GDM1 (cell line): Measurements from ENCODE around the gene TNNI3K.

Experiments
- DNase-seq: peaks from one replicate; lab custom pipeline; 2025; lab: John Stamatoyannopoulos, UW

The TNNI3K gene

GRCh38 chr1:74395571-74395970 lies 160.4 kb downstream of the TNNI3K start:
- no peak for DNase-seq

GRCh38 chr1:74396462-74396861 lies 161.3 kb downstream of the TNNI3K start:
- DNase-seq = no peak

DNA sequence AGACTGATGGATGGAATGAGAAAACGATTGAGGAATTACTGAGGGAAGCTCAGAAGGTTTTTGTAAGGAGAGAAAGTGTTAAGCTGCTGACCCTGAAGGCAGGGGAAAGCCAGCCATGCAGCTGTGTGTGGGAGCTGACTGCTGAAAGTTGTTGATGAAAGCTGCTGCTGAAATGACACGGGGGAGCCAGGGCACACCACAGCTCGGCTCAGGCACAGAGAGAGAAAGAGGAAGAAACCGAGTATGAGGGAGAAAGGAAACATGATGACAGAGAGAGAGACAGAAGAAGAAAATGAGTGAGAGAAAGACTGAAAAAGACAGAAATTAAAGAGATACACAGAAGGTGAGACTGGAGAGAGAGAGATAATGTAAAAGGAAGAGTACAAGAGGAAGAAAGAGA lies 161.7 kb downstream of the TNNI3K start:
- DNase-seq = no peak

- no peak for DNase-seq
Observed at GRCh38 chr1:74399249-74399648, 164.1 kb downstream of the TNNI3K start.

DNA sequence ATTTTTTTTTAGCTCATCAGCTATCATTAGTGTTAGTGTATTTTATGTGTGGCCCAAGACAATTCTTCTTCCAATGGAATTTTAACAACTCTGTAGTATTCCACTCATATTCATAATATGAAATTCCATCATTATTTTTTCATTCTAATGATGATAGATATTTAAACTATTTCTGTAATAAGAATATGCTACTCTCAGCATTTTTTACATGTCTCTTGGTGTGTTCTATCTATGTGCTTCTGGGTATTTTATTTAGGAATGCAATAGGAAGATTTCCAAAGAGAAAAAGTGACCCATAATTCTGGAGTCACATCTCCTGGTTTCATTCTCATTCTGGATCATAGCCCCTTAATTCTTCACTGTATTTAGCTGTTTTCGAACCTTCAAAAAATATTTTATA lies 167.7 kb downstream of the TNNI3K start:
- no peak for DNase-seq

- no peak for DNase-seq
Observed at GRCh38 chr1:74403606-74404005, 168.4 kb downstream of the TNNI3K start.

GRCh38 chr1:74406759-74407158 lies 171.6 kb downstream of the TNNI3K start:
- DNase-seq = no peak

DNA sequence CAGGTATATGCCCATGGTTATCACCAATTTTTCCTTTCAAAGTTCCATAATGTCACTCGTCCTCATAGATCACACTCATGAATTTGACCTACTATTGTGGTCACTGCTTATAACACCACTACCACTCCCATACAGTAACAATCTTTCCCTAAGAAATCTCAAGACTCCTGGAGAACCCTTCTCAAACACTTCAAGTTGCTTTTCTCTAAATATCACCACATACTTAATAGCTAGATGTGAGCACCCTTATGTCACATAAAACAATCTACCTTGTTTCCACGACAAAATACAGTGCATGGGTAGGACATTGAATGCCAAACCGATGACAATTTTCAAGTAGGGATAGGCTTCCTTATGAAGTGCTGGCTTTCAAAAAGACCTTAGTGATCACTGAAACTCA lies 172.7 kb downstream of the TNNI3K start:
- DNase-seq = no peak

DNA sequence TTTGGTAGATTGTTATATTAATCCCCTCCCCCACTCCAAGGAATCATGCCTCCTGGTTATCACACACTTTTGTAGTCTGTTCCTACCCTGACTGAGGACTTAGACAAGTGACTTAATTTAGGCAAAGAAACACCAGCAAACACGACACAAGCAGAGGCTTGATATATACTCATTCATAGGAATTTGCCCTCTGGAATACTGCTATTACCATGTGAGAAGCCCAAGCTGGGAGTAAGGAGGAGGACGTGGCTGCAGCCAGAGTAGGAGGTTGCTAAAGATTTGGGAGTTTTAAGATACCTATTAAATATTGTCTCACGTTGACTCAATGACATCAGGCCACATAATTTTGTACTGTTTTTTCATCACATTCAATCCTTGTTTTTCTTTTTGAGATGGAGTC lies 177.1 kb downstream of the TNNI3K start:
- no peak for DNase-seq

GRCh38 chr1:74415935-74416334 lies 180.7 kb downstream of the TNNI3K start:
- no peak for DNase-seq

DNA sequence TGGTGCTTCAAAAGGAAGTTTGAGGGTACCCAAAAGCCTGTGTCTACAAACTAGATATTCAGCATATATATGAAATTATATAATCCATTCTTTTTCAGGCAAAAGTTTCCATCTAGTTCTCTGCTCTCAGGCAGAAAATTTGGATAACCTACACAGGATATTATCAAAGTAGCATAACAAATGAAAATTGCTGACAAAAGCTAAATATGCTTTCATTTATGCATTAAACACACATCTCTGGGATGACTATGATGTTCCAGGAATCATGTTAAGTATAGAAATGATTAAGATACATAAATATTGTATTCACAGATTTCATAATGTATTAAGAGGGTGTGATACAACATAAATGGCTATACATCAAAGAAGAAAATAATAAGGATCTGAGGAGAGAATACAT lies 184.4 kb downstream of the TNNI3K start:
- no peak for DNase-seq

GRCh38 chr1:74420467-74420866 lies 185.3 kb downstream of the TNNI3K start:
- no peak for DNase-seq

DNA sequence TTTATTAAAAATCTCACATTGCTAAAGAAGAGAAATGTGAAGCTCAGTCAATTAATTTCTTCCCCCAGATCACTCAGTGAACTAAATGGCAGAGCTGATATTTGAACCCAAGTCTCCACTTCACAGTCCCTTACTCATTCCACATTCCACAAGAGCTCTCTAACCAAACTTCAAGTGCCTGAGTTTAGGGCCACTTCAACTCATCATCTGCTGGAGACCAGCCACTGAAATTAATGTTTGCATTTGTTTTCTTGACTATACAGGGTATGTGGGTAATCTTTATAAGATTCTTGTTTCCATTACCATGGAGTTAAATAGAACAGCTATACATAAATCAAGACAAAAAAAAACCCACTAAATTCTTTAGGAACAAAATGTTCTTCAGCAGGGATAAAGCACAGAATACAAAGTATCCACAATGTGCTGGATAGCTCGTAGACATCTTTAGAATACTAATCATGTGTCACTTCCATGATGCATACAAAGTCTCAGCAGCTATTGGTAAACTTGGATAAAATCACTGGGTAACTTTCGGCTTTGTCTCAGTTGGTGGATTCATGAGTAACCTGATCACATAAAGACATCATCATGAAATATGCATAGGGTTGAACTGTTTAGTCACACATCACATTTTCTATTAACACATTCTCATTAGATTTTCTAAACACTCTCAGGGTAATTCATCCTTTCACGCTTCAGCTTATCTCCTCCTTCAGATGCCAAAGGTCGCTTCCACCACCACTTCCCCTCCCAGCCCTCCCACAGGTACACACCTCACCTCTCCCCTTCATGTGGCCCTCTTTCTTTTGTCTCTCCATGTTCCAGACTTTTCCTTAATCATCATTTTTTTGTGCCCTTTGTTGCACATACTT lies 187.5 kb downstream of the TNNI3K start:
- DNase-seq = no peak

- no peak for DNase-seq
Observed at GRCh38 chr1:74423471-74423870, 188.3 kb downstream of the TNNI3K start.

DNA sequence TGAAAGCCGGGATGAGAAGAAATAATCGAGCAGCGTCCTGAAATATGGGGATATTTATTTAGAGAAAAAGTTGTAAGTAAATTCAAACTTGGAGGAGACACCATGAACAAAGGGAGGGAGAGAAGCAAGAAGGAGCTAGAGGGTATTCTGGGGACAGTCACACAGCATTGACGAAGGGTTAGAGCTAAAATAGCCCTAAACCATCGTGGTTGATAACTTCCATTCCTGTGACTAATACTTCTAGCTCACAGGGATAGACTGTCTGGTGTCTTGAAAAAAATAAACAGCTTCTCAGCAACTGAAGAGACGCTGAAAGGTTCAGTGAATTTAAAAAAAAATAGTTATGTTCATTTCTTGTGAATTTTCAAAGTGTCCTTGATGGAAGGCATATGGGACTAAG lies 190.5 kb downstream of the TNNI3K start:
- no peak for DNase-seq

DNA sequence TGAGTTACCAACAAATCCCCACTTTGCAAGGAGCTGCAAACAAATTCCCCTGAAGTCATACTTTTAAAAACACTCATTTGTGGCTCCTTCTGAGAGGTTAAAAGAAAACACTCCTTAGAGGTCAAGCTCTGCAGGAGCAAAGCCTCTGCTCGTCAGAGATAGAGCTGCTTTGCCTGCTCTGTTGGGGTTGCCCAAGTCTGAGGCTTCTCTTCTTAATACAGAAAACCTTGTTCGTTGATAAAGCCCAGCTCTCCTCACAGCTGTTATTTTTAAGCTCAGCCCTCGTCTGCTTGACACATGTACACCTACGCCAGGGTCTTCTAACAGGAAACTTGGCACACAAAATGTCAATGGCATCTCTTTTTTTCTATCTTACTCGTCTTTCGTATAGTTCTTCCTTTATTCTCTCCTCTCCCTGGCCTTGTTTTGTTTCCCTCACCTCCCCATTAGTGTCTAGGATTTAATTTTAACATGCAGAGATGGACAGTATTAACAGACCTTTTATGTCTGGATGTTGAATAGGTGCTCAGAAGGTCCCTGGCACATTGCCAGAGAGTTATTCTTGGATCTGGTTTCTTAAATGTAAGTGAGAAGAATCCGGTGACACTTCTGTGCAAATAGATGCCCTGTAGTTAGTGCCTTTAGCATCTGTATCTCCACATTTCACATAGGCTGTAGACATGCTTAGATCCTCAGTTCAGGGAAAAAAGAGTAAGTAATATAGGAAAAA lies 191.2 kb downstream of the TNNI3K start:
- DNase-seq = no peak

- DNase-seq = no peak
Observed at GRCh38 chr1:74427681-74428080, 192.5 kb downstream of the TNNI3K start.

DNA sequence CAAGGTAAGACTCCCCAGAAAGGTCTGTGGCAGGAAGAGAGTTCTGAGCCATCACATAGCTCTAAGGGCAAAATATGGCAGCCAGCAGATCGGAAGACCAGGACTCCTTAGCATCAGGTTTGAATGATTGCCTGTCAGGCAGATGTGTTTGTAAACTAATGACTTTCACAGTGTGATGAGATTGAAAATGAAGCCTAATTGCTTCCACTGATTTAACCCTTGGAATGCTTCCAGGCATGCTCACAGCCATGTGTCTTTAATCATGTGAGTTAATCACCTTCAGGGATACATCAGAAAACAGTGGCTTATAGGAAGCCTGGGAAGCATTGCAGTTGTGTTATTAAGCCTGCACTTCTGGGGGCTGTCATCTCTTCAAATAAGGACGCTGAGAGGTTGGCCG lies 194.4 kb downstream of the TNNI3K start:
- no peak for DNase-seq

GRCh38 chr1:74430342-74430934 lies 195.3 kb downstream of the TNNI3K start:
- no peak for DNase-seq

- DNase-seq = no peak
Observed at GRCh38 chr1:74431531-74431930, 196.3 kb downstream of the TNNI3K start.

- DNase-seq = no peak
Observed at GRCh38 chr1:74432325-74432724, 197.1 kb downstream of the TNNI3K start.

- no peak for DNase-seq
Observed at GRCh38 chr1:74434321-74434720, 199.1 kb downstream of the TNNI3K start.

DNA sequence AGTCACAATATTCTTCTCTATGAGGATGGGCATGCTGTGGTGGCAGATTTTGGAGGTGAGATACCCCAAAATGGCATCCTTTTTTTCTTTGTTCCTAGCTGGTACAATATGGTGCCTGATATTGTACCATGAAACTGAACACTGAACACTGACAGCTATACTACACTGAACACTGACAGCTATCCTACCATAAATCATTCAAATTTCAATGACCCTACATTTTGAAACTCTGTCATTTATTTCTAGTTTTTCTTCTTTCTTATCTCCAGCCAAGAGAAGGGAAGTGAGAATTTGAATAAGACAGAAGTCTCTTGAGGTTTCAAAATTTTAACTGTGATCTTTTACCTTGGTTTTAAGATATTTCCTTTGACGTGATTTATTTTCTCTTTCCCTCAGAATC lies 200.9 kb downstream of the TNNI3K start:
- DNase-seq = no peak
